NK-92 (cell line): ENCODE results near the gene PHLPP1.

ENCODE experiments used
- DNase-seq: peaks from one replicate; lab custom pipeline; 2025; ENCODE audit not compliant: unreplicated experiment; lab: John Stamatoyannopoulos, UW

PHLPP1 gene

DNA sequence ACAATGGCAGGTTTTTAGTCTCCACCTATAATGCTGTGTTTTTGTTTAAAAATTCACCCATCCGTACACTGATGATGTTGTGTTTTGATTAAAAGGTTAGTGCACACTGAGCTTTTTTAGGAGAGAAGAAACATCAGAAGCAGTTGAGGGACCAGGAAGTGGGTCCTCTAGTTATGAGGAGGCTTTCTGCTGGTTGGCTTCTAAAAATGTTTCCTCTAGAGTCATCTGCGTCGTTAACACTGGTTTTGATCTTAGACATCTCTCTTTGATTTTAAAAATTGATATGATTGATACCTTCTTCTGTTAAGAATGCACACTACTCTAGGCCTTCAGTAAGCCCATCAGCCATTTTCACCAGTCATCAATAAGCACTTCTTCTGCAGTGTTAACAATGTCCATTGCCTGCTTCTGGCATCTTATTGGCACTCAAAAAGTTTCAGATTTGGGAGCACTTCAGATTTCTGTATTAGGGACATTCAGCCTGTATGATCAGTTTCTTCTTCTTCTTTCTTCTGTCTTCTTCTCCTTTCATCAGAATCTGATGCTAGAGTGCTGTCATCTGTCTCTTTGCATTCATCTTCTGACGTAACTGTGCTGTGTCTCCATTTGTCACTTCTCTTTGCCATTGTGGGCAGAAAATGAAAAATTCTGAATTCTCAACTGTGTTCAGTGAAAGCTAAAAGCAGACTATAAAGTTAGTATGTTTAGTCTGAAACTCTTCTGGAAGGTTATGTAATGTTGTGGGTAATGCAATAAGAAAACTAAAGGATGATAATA lies 56.3 kb downstream of the PHLPP1 start:
- no peak for DNase-seq

DNA sequence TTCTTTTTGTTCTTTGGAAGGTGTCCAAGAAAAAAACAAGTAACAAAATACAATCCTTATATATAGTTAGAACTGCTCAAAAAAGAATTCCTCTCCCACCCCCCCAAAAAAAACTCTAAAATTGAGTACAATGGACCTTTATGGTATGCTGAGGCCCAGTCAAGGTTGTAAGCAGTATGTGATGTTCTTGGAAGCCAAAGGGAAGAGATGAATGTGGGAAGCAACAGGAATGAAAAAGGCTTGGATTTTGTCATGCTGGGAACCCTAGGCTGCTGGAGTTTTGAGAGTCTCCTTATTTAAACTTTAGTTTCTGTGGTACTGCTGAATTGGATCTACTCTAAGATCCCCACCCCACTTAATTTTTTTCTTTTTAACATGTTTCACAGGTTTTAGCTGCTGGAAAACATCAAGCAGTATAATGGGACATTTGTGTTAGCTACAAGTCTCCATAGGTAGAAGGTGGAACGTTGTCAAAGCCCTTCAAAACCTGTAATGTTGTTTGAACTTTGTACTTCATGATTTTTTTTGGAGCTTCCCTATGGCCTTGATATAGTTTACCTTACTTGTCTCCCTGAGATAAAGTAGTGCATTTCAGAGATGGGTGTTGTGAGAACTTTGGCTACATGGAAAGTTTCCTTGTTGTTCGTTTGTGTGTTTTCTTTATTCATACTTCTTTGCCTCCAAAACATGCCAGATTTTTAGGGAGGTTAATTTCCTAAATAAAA lies 57.7 kb downstream of the PHLPP1 start:
- no peak for DNase-seq

GRCh38 chr18:62773691-62774090 lies 58.4 kb downstream of the PHLPP1 start:
- DNase-seq, result no peak

DNA sequence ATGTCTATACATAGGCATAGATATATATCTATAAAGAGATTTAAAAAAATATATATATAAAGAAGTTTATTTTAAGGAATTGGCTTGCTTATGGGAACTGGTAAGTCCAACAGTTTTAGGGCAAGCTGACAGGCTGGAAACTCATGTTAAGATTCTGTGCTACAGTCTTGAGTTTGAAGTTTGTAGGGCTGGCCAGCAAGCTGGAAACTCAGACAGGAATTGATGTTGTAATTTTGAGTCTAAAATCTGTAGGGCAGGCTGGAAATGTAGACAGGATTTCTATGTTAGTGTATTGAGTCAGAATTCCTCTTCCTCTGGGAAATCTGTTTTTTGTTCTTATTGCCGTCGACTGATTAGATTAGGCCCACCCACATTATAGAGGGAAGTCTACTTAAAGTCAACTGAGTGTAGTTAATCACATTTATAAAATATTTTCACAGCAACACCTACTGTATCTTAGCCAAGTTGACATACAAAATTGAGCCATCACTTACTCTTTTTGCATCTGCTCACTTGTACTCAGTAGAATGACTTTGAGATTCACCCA lies 60.8 kb downstream of the PHLPP1 start:
- DNase-seq, result no peak

DNA sequence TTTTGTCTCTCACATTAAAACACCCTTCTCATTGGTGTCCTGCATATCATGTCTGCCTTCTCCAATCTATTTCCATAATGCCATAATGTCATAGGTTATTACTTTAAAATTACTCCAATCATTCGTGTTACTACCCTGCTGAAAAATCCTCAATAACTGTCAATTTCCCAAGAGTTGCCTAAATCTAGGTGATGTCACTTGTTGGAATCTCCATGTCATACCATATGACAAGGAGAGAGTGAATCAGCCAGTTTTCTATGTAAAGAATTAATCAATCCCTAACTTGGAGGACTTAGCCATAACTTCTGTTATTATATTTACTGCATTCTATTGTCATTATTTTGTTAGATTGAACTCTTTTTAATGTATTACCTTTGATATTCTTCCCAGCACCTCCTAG lies 62.5 kb downstream of the PHLPP1 start:
- no peak for DNase-seq

DNA sequence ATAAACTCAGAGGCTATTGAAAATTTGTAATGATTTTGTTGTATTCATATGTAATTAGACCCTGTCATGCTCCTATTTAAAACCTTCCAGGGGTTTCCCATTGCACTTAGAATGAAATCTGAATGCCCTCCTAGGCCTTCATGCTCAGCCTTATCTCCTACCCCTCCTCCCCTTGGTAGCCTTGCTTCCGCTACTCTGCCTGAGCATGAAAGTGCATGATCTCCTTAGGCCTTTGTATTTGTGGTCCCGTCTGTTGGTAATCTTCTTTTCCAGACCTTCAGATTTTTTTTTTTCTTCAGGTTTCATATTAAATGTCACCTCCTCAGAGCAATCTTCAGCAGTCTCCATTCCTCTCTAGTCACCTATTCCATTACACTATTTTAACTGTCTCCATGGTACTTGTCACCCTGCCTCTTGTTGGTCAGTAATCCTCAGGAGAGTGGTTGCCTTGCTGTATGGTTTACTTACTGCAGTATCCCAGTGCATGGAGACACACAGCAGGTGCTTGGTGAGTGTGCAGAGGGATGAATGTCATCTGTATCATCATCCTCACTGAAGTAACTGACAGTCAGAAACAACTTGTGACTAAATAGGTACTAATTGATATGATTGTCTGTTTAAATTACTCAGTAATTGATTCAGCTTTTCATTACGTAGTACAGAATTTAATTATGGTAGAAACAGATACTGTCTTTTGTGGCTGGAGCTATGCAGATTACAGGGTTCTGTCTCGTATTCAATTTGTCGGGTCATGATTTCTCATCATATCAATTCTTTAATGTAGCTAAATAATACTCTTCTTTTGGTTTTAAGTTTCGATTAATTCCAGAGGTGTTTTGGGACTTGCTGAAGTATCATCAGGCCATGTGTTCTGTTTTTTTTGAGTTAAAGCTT lies 63.9 kb downstream of the PHLPP1 start:
- no peak for DNase-seq

GRCh38 chr18:62781262-62781661 lies 65.9 kb downstream of the PHLPP1 start:
- DNase-seq, result no peak

DNA sequence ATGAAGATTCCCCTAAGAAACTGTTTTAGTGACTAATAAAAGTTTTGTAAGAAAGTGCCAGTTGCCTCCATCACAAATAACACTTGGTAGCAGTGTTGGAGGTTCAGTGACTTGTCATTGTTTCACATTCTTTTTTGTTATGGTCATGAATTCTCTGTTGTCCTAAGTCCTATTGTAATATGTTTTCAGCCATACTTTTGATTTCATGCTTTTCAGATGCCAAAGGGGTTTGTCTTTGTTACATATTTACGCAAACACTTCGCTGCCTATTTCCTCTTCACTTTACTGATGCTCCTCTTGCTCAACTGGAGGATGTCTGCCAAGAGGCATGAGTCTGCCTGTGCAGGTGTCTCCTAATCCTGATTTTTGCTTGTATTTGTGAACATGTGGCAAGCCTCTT lies 66.6 kb downstream of the PHLPP1 start:
- no peak for DNase-seq

DNA sequence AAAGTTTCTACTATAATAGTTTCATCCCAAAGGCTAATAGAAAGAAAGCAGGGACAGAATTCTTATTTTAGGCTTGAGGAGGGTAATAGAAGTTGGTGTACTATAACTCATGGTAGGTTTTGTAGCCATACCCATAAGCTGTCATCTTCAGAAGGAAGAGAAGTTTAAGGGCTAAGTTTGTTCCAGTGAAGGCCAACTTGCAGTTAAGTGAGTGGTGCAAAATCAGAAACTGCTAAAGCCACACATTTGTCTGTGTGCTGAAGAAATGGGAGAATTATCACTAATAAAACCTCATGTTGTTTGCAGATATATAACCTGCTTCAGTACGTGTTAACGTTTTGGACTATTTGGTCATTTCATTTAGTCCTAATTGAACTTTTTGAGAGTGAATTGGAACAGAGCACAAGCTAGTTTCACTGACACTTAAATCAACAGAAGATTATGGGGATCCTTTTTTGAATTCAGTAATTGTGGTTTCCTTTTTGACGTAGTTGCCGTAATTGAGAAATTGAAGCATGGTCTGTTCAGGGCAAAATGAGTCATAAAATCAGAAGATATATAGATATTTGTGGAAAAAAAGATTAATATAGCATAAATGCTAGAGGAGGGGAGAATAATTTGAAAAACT lies 69.1 kb downstream of the PHLPP1 start:
- DNase-seq, result no peak

DNA sequence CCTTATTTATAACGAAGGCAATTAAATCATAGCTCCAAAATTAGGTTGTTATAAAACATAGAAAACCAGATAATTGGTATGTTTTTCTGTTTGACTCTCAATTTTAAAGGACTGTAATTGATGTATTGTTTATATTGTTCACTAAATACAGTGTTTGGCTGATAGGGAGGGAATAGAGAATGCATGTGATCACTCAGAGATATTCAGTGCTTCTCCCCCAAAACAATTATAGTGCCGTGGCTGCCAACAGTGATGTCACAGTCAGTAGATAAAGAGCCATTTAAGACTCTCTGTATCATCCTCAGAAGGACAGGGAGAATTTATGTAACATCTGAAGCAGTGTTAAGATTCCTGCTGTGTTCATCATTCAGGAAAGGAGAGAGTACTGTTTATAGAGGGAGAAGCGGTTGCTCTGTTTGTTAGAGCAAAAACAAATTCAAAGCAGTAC lies 69.6 kb downstream of the PHLPP1 start:
- no peak for DNase-seq

DNA sequence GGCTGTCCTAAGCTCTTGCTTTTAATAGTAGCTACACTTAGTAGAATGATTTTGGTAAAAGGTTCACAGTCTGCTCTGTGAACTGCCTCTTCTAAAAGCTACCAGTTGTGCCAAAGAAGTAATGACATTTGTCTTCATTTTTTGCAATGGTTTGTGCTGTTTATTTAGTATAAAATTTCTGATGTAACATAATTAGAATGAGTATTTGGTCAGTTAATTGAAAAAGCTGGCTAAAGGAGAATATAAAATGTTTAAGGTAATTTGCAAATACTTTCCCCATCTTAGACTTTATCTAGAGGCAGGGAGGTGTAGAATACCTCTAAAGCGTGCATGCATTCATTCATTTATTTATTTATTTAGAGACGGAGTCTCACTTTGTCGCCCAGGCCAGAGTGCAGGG lies 71.3 kb downstream of the PHLPP1 start:
- DNase-seq, result no peak

DNA sequence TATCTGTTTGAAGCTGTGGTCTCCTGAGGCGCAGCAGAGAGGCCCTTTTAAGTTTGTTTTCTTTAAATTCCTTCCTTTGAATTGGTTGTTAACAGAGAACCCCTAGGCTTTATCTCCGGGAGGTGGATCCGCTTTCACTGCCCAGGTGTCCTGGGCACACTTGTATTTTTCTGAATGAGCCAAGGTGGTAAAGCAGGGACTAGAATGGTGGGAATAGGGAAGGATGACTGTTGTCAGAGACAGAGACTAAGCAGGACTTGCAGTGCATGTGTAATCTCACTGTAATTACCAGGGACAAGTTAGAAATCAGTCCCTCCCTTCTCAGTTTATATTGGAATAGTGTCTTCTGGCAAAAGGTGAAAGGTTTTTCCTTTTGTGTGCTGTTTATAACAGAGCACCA lies 72.8 kb downstream of the PHLPP1 start:
- DNase-seq, result no peak

- no peak for DNase-seq
Observed at GRCh38 chr18:62788876-62789275, 73.5 kb downstream of the PHLPP1 start.

- no peak for DNase-seq
Observed at GRCh38 chr18:62790871-62791772, 75.8 kb downstream of the PHLPP1 start.

- no peak for DNase-seq
Observed at GRCh38 chr18:62792016-62792415, 76.7 kb downstream of the PHLPP1 start.

GRCh38 chr18:62795813-62796212 lies 80.5 kb downstream of the PHLPP1 start:
- no peak for DNase-seq

DNA sequence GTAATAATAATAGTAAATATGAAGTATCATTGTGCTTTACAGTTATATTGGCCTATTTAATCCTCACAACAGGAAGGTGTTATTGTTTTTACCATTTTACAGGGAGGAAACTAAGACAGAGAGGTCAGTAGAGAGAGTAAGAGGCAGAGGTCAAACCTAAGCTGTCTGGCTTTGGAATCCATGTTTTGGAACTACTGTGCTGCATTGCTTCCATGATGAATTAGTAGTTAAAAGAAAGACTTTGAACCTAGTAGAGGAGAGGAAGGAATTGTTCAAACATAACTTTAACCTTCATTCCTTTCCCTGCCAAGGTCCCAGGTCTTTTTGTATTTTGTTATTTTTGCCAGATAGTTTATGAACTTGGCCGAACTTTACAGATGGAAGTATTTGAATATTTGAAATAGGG lies 80.9 kb downstream of the PHLPP1 start:
- no peak for DNase-seq

DNA sequence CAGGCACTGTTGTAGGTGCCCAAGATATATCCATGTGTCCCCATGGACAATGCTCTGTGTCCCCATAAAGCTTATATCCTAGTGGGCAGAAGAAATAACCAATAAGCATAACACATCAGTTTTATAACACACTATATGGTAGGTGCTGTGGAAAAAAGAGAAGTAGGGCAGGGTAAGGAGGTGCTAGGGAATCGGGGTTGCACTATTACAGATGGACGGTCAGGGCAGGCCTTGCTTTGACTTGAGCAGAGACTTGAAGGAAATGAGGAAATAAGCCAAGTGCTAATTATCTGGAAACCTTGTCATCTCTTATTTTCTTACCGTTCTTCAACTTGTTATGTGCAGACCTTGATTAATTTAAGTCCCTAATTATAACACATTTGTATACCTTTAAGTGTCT lies 82.0 kb downstream of the PHLPP1 start:
- no peak for DNase-seq

DNA sequence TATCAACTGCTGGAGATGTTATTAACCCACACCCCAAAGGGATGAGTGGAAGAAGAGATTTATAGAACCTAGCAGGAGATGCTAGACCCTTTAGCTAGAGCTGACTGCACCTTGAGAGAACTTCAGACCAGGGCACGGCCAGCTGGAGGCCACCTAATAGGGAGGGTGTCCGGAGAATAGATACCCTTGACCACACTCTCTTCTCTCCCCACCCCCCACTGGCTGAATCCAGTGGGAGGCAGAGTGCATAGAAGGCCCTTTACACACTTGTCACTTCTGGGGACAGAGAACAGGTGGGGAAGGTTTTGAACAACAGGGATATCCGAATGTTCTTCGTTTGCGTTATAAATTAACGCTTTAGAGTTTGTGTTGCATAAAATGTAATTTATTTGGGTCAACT lies 84.6 kb downstream of the PHLPP1 start:
- DNase-seq, result no peak

DNA sequence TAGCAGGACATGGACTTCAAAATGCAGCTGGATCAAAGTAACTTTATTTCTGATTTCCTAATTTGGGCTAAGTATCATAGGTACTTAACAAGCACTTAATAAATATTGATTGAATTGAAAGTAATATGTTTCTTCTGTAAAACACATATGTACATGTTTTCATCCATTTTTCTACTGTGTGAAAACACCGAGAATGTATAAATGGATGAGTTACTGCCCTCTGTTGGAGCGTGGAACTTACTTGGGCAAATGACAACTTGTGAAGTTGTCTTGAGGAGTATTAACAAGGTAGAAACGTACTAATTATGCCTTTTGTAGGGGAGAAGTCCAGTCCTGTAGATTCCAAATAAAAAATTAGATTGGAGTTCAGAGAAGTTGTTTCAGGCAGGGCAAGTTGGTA lies 87.2 kb downstream of the PHLPP1 start:
- no peak for DNase-seq
